ENCODE results near the gene DHRS9. TPM values are rescaled to one million over a fixed set of nuclear protein-coding genes. Genes with fewer than 3 reads are reported as not detected.
A peak's percentile ranks its signal among the peaks of the same experiment; 100 is the strongest.

The DHRS9 gene
- total RNA-seq, 1 experiment from 2014 or later: 0.22 TPM

DNA sequence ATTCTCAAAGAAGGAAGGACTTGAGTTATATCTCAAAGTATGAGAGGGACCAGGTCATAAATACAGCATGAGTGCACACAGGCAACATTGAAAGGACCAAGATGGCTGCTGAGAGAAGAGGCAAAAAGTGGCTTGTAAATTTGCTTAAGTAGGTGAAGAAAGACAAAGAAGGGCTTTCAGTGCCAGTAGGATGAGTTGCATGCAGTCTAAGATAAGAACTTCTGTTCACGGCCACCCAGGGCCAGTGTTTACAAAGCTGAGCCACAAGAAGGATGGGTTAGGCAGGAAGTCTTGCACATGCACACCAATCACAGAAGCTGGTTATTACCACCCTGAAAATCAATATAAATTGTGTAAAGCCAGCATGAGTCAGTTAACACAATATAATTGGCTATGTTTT is 35.1 kb upstream of the DHRS9 start:
- no peak overlapping the region for H3K4me3 ChIP-seq (ENCODE audit: low read length)
- peak overlapping the region; percentile 73 for H3K27ac ChIP-seq (ENCODE audit: low read length)
- DNase-seq (peak; percentile 74), ATAC-seq (peak; percentile 94)
- no peak for TF ChIP-seq EZH2phosphoT487 (IDR thresholded peaks at IDR 0.05; ENCODE audit: borderline replicate concordance, low read length)
- no peak for TF ChIP-seq CTCF (conservative IDR thresholded peaks at IDR 0.05; ENCODE audit: low read depth, low read length)
- no peak for TF ChIP-seq EZH2 (IDR thresholded peaks at IDR 0.05; ENCODE audit: low read length, unreplicated experiment)
- H4K20me1 ChIP-seq (ENCODE audit: low read length): no peaks in the 10 kb centered on the region
- no peak overlapping the region for H3K9ac ChIP-seq (ENCODE audit: low read length)
- H2AFZ ChIP-seq (ENCODE audit: low read length): 0 out of 2 replicates have a peak overlapping the region, but pooled peaks have one; percentile 33
- CTCF ChIA-PET: interaction anchor here (0.7 kb wide), 1 partner anchor 98 kb away, joined by 4 read pairs; no protein-coding TSS in a partner anchor
- peaks cover 31% of the 10 kb centered on the region for H3K4me1 ChIP-seq (ENCODE audit: insufficient read depth, low read length)
- no peaks in the 10 kb centered on the region for H3K36me3 ChIP-seq (ENCODE audit: low read depth, low read length)
- no peak overlapping the region for H3K4me2 ChIP-seq (ENCODE audit: low read length)
- no peaks in the 10 kb centered on the region for H3K9me2 ChIP-seq (replicated peaks; ENCODE audit: low read length)
- no peaks in the 10 kb centered on the region for H3K9me3 ChIP-seq (ENCODE audit: low read length)
- H3F3A ChIP-seq (ENCODE audit: low read length, unreplicated experiment): no peaks in the 10 kb centered on the region
- no TSS peak for BruUV-seq (replicated peaks)
- POLR2A ChIA-PET (ENCODE audit: unreplicated experiment): no interaction called here
- H3K79me2 ChIP-seq (ENCODE audit: low read length): no peaks in the 10 kb centered on the region
- intact Hi-C loops (cut with micrococcal nuclease): loop anchor here (1.0 to 5.0 kb wide), 3 partner anchors 24 to 72 kb away; no protein-coding TSS in a partner anchor
- no peaks in the 10 kb centered on the region for H3K27me3 ChIP-seq (ENCODE audit: low read length)

DNA sequence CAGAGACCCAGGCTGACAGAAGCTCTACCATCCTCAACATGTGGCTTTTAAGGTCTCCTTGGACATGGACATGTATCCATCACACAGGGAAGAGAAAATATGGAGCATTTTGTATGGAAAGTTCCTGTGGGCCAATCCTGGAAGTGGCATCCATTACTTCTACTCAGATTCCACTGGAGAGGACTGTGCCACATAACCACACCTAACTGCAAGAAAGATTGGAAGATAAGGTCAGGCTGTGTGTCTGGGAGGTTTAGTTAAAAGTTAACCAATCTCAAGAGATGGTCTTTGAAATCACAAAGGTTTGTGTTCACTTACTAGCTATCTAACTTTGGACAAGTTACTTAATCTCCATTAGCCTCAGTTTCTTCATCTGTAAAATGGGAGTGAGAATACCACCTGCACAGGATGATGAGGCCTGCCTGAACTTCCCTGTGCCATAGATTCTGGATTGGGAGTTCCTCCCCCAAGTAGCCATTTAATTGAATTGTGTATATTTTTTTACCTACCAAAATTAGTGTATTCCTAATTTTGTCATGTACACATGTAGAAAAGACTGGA is 34.3 kb upstream of the DHRS9 start:
- Histone ChIP-seq H3K4me2 (ENCODE audit: low read length) (no peak overlapping the region), H3K9ac (ENCODE audit: low read length) (no peak overlapping the region), H3K4me1 (ENCODE audit: insufficient read depth, low read length) (peaks cover 31% of the 10 kb centered on the region), H3K9me2 (replicated peaks; ENCODE audit: low read length) (no peaks in the 10 kb centered on the region), H4K20me1 (ENCODE audit: low read length) (no peaks in the 10 kb centered on the region), H3K36me3 (ENCODE audit: low read depth, low read length) (no peaks in the 10 kb centered on the region), H3F3A (ENCODE audit: low read length, unreplicated experiment) (no peaks in the 10 kb centered on the region), H3K79me2 (ENCODE audit: low read length) (no peaks in the 10 kb centered on the region), H2AFZ (ENCODE audit: low read length) (no peak overlapping the region), H3K27me3 (ENCODE audit: low read length) (no peaks in the 10 kb centered on the region), H3K4me3 (ENCODE audit: low read length) (no peak overlapping the region), H3K27ac (ENCODE audit: low read length) (peak overlapping the region; percentile 59), H3K9me3 (ENCODE audit: low read length) (no peaks in the 10 kb centered on the region)
- no peak for TF ChIP-seq EZH2 (IDR thresholded peaks at IDR 0.05; ENCODE audit: low read length, unreplicated experiment)
- TF ChIP-seq CTCF (conservative IDR thresholded peaks at IDR 0.05; ENCODE audit: low read depth, low read length): no peak
- no peak for TF ChIP-seq EZH2phosphoT487 (IDR thresholded peaks at IDR 0.05; ENCODE audit: borderline replicate concordance, low read length)
- no TSS peak for BruUV-seq (replicated peaks)
- ChIA-PET POLR2A (ENCODE audit: unreplicated experiment) (no interaction called here), CTCF (interaction anchor here (0.7 kb wide), 1 partner anchor 97 kb away, joined by 4 read pairs; no protein-coding TSS in a partner anchor)
- no peak for ATAC-seq
- no peak for DNase-seq
- intact Hi-C loops (cut with micrococcal nuclease): loop anchor here (1.0 to 5.0 kb wide), 3 partner anchors 25 to 73 kb away; no protein-coding TSS in a partner anchor

- no peaks in the 10 kb centered on the region for H4K20me1 ChIP-seq (ENCODE audit: low read length)
- no peak overlapping the region for H3K9ac ChIP-seq (ENCODE audit: low read length)
- POLR2A ChIA-PET (ENCODE audit: unreplicated experiment): no interaction called here
- CTCF ChIA-PET: no interaction called here
- no peaks in the 10 kb centered on the region for H3F3A ChIP-seq (ENCODE audit: low read length, unreplicated experiment)
- DNase-seq: no peak
- no peaks in the 10 kb centered on the region for H3K36me3 ChIP-seq (ENCODE audit: low read depth, low read length)
- no peak for ATAC-seq
- no peak overlapping the region for H3K4me3 ChIP-seq (ENCODE audit: low read length)
- H2AFZ ChIP-seq (ENCODE audit: low read length): no peak overlapping the region
- no peaks in the 10 kb centered on the region for H3K79me2 ChIP-seq (ENCODE audit: low read length)
- no TSS peak for BruUV-seq (replicated peaks)
- TF ChIP-seq EZH2phosphoT487 (IDR thresholded peaks at IDR 0.05; ENCODE audit: borderline replicate concordance, low read length): no peak
- TF ChIP-seq CTCF (conservative IDR thresholded peaks at IDR 0.05; ENCODE audit: low read depth, low read length): no peak
- no peak for TF ChIP-seq EZH2 (IDR thresholded peaks at IDR 0.05; ENCODE audit: low read length, unreplicated experiment)
- H3K27me3 ChIP-seq (ENCODE audit: low read length): no peaks in the 10 kb centered on the region
- H3K4me2 ChIP-seq (ENCODE audit: low read length): no peak overlapping the region
- H3K27ac ChIP-seq (ENCODE audit: low read length): no peak overlapping the region
- peaks cover 31% of the 10 kb centered on the region for H3K4me1 ChIP-seq (ENCODE audit: insufficient read depth, low read length)
- no peaks in the 10 kb centered on the region for H3K9me3 ChIP-seq (ENCODE audit: low read length)
- H3K9me2 ChIP-seq (replicated peaks; ENCODE audit: low read length): no peaks in the 10 kb centered on the region
- intact Hi-C loops (cut with micrococcal nuclease): loop anchor here (2.0 kb wide), 1 partner anchor 59 kb away; no protein-coding TSS in a partner anchor
Measured at GRCh38 chr2:169035887-169036286, 33.5 kb upstream of the DHRS9 start.
